Measurements from ENCODE around the gene TEPSIN. TPM values are rescaled to one million over a fixed set of nuclear protein-coding genes. Genes with fewer than 3 reads are reported as not detected.

The TEPSIN gene
- total and polyA plus RNA-seq, 2 of the 13 experiments (the other 11 are each of a cell fraction or from before 2014, with no cell fraction given), result 16.1 to 18.8 TPM

DNA sequence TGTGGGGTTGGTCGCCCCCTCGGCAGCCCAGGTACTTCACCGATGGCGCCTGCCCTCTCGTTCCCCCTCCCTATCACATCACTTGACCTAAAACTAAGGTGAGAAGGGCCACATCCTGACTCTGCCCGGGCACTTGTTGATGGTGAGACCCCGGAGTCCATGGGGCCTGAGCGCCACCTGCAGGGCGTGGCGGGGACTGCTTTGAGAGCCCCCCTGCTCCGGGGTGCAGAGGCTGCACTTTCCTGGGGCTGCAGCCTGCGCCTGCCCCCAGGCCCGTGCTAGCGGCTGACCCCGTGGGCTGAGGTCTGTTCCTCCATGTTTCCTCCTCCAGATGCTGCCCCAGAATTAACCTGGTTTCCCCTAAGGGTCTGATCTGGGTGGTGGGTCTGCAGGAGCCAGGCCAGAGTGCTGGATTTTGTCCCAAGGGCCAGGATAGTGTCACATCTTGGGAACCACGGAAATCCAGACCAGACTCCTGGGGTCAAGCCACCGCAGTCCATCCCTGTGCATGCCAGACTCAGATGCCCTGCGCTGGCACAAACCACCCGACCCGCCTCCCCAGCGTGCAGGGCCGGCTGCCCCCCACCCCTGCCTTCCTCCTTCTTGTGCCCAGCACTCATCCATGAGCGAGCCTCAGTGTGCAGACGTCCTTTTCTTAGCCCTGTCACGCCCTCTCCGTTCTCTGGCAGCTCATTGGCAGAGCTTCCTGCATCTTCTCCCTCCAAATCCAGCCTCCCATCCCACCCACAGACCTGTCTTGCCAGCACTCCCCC, 3.0 kb upstream of the TEPSIN start (continued):
- TF ChIP-seq, protein P1, sequence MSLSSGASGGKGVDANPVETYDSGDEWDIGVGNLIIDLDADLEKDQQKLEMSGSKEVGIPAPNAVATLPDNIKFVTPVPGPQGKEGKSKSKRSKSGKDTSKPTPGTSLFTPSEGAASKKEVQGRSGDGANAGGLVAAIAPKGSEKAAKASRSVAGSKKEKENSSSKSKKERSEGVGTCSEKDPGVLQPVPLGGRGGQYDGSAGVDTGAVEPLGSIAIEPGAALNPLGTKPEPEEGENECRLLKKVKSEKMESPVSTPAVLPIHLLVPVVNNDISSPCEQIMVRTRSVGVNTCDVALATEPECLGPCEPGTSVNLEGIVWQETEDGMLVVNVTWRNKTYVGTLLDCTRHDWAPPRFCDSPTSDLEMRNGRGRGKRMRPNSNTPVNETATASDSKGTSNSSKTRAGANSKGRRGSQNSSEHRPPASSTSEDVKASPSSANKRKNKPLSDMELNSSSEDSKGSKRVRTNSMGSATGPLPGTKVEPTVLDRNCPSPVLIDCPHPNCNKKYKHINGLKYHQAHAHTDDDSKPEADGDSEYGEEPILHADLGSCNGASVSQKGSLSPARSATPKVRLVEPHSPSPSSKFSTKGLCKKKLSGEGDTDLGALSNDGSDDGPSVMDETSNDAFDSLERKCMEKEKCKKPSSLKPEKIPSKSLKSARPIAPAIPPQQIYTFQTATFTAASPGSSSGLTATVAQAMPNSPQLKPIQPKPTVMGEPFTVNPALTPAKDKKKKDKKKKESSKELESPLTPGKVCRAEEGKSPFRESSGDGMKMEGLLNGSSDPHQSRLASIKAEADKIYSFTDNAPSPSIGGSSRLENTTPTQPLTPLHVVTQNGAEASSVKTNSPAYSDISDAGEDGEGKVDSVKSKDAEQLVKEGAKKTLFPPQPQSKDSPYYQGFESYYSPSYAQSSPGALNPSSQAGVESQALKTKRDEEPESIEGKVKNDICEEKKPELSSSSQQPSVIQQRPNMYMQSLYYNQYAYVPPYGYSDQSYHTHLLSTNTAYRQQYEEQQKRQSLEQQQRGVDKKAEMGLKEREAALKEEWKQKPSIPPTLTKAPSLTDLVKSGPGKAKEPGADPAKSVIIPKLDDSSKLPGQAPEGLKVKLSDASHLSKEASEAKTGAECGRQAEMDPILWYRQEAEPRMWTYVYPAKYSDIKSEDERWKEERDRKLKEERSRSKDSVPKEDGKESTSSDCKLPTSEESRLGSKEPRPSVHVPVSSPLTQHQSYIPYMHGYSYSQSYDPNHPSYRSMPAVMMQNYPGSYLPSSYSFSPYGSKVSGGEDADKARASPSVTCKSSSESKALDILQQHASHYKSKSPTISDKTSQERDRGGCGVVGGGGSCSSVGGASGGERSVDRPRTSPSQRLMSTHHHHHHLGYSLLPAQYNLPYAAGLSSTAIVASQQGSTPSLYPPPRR (CRISPR knock-in tag; IDR thresholded peaks at IDR 0.05; ENCODE audit: borderline replicate concordance), result no peak
- TF ChIP-seq, protein P2, sequence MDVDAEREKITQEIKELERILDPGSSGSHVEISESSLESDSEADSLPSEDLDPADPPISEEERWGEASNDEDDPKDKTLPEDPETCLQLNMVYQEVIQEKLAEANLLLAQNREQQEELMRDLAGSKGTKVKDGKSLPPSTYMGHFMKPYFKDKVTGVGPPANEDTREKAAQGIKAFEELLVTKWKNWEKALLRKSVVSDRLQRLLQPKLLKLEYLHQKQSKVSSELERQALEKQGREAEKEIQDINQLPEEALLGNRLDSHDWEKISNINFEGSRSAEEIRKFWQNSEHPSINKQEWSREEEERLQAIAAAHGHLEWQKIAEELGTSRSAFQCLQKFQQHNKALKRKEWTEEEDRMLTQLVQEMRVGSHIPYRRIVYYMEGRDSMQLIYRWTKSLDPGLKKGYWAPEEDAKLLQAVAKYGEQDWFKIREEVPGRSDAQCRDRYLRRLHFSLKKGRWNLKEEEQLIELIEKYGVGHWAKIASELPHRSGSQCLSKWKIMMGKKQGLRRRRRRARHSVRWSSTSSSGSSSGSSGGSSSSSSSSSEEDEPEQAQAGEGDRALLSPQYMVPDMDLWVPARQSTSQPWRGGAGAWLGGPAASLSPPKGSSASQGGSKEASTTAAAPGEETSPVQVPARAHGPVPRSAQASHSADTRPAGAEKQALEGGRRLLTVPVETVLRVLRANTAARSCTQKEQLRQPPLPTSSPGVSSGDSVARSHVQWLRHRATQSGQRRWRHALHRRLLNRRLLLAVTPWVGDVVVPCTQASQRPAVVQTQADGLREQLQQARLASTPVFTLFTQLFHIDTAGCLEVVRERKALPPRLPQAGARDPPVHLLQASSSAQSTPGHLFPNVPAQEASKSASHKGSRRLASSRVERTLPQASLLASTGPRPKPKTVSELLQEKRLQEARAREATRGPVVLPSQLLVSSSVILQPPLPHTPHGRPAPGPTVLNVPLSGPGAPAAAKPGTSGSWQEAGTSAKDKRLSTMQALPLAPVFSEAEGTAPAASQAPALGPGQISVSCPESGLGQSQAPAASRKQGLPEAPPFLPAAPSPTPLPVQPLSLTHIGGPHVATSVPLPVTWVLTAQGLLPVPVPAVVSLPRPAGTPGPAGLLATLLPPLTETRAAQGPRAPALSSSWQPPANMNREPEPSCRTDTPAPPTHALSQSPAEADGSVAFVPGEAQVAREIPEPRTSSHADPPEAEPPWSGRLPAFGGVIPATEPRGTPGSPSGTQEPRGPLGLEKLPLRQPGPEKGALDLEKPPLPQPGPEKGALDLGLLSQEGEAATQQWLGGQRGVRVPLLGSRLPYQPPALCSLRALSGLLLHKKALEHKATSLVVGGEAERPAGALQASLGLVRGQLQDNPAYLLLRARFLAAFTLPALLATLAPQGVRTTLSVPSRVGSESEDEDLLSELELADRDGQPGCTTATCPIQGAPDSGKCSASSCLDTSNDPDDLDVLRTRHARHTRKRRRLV (CRISPR knock-in tag; IDR thresholded peaks at IDR 0.05), result no peak
- no peak for TF ChIP-seq CREM (IDR thresholded peaks at IDR 0.05)
- no peak for TF ChIP-seq CREM (CRISPR knock-in tag; IDR thresholded peaks at IDR 0.05)
- 0 out of 2 replicates have a peak, but pooled peaks have one; percentile 16 for TF ChIP-seq ZSCAN31 (CRISPR knock-in tag; IDR thresholded peaks at IDR 0.05; ENCODE audit: low read depth)
- no peak for TF ChIP-seq ZFP62 (CRISPR knock-in tag; IDR thresholded peaks at IDR 0.05)
- TF ChIP-seq AHR (CRISPR knock-in tag; IDR thresholded peaks at IDR 0.05), result no peak
- 0 out of 2 replicates have a peak, but pooled peaks have one; percentile 19 for TF ChIP-seq ZNF101 (CRISPR knock-in tag; IDR thresholded peaks at IDR 0.05; ENCODE audit: borderline replicate concordance, low read depth)
- TF ChIP-seq, protein P3, sequence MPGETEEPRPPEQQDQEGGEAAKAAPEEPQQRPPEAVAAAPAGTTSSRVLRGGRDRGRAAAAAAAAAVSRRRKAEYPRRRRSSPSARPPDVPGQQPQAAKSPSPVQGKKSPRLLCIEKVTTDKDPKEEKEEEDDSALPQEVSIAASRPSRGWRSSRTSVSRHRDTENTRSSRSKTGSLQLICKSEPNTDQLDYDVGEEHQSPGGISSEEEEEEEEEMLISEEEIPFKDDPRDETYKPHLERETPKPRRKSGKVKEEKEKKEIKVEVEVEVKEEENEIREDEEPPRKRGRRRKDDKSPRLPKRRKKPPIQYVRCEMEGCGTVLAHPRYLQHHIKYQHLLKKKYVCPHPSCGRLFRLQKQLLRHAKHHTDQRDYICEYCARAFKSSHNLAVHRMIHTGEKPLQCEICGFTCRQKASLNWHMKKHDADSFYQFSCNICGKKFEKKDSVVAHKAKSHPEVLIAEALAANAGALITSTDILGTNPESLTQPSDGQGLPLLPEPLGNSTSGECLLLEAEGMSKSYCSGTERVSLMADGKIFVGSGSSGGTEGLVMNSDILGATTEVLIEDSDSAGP (CRISPR knock-in tag; IDR thresholded peaks at IDR 0.05; ENCODE audit: borderline replicate concordance), result peak; percentile 60; the same call in 1 of the 2 replicates
- TF ChIP-seq, protein P4, sequence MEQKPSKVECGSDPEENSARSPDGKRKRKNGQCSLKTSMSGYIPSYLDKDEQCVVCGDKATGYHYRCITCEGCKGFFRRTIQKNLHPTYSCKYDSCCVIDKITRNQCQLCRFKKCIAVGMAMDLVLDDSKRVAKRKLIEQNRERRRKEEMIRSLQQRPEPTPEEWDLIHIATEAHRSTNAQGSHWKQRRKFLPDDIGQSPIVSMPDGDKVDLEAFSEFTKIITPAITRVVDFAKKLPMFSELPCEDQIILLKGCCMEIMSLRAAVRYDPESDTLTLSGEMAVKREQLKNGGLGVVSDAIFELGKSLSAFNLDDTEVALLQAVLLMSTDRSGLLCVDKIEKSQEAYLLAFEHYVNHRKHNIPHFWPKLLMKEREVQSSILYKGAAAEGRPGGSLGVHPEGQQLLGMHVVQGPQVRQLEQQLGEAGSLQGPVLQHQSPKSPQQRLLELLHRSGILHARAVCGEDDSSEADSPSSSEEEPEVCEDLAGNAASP (CRISPR knock-in tag; IDR thresholded peaks at IDR 0.05; ENCODE audit: borderline replicate concordance), result peak; percentile 56; the same call in 1 of the 2 replicates
- TF ChIP-seq PRPF4 (IDR thresholded peaks at IDR 0.05; ENCODE audit: low read depth, low read length, poor library complexity, severe bottlenecking), result no peak
- TF ChIP-seq ZNF317 (CRISPR knock-in tag; IDR thresholded peaks at IDR 0.05), result no peak
- peak; percentile 75; the same call in 1 of the 2 replicates for TF ChIP-seq HNRNPL (IDR thresholded peaks at IDR 0.05; ENCODE audit: low read depth, low read length)
- no peak for TF ChIP-seq ZNF557 (CRISPR knock-in tag; IDR thresholded peaks at IDR 0.05)
